Liver (tissue), 9 donors: ENCODE data around the gene ZER1. TPM values are rescaled to one million over a fixed set of nuclear protein-coding genes. Genes with fewer than 3 reads are reported as not detected.

Experiments used
- DNase-seq: peaks from one replicate; pipeline ENCODE4 v3.0.0-alpha.2; 2017; ENCODE audit warnings: low spot score
- H3K27ac ChIP-seq, 2 donors: one replicate each; pipeline ENCODE4 v1.7.0; 2013; ENCODE audit warnings: inconsistent platforms in 2 of 2, low read length in 2 of 2, control low read depth in 1 of 2, low read depth in 1 of 2, mild to moderate bottlenecking in 1 of 2
- H3K27me3 ChIP-seq, 4 donors: one replicate each; pipeline versions ENCODE4 v1.6.1 to v1.7.0; 2013; ENCODE audit warnings: low read length in 3 of 4, inconsistent platforms in 1 of 4, mild to moderate bottlenecking in 1 of 4, moderate library complexity in 1 of 4; ENCODE audit not compliant: control insufficient read depth in 4 of 4, insufficient read depth in 4 of 4
- H3K36me3 ChIP-seq, 4 donors: one replicate each; pipeline versions ENCODE4 v1.6.1 to v1.7.0; 2013; ENCODE audit warnings: low read length in 3 of 4, mild to moderate bottlenecking in 3 of 4, low read depth in 1 of 4, moderate library complexity in 1 of 4; ENCODE audit not compliant: control insufficient read depth in 4 of 4, insufficient read depth in 3 of 4
- H3K4me1 ChIP-seq, 4 donors: one replicate each; pipeline versions ENCODE4 v1.6.1 to v1.7.0; 2013; ENCODE audit warnings: low read length in 3 of 4, mild to moderate bottlenecking in 3 of 4, moderate library complexity in 1 of 4; ENCODE audit not compliant: control insufficient read depth in 4 of 4, insufficient read depth in 4 of 4
- H3K4me3 ChIP-seq, 3 donors: one replicate each; pipeline versions ENCODE4 v1.6.1 to v1.7.0; 2013; ENCODE audit warnings: low read length in 3 of 3, control low read depth in 1 of 3, low read depth in 1 of 3, mild to moderate bottlenecking in 1 of 3
- H3K9ac ChIP-seq, 2 donors: one replicate each; pipeline ENCODE4 v1.7.0; 2013; ENCODE audit warnings: low read length in 2 of 2, mild to moderate bottlenecking in 2 of 2, moderate library complexity in 2 of 2, control low read depth in 1 of 2, low read depth in 1 of 2
- H3K9me3 ChIP-seq, 4 donors: one replicate each; pipeline versions ENCODE4 v1.6.1 to v1.7.0; 2013; ENCODE audit warnings: low read length in 3 of 4; ENCODE audit not compliant: control insufficient read depth in 4 of 4
- FOXA1 ChIP-seq: IDR thresholded peaks from 2 replicates; pipeline ENCODE4 v1.6.1; 2016; ENCODE audit warnings: antibody characterized with exemption
- FOXA2 ChIP-seq: IDR thresholded peaks from 2 replicates; pipeline ENCODE4 v1.6.1; 2016; ENCODE audit warnings: antibody characterized with exemption
- GABPA ChIP-seq, 2 donors: IDR thresholded peaks in 1 of 2; conservative IDR thresholded peaks in 1 of 2; 2 replicates each; pipeline ENCODE4 v1.6.1; 2016; ENCODE audit warnings: antibody characterized with exemption in 2 of 2, mild to moderate bottlenecking in 1 of 2, moderate library complexity in 1 of 2
- HNF4A ChIP-seq, 2 donors: conservative IDR thresholded peaks; 2 replicates each; pipeline ENCODE4 v1.6.1; 2016; ENCODE audit warnings: antibody characterized with exemption in 2 of 2, mild to moderate bottlenecking in 2 of 2
- HNF4G ChIP-seq: IDR thresholded peaks from 2 replicates; pipeline ENCODE4 v1.6.1; 2016; ENCODE audit warnings: antibody characterized with exemption
- JUND ChIP-seq, 2 donors: IDR thresholded peaks; 2 replicates each; pipeline ENCODE4 v1.6.1; 2016; ENCODE audit warnings: antibody characterized with exemption in 2 of 2
- NR2F2 ChIP-seq: IDR thresholded peaks from 2 replicates; pipeline ENCODE4 v1.6.1; 2016; ENCODE audit warnings: antibody characterized with exemption
- RAD21 ChIP-seq, 2 donors: IDR thresholded peaks; 2 replicates each; pipeline ENCODE4 v1.6.1; 2016; ENCODE audit warnings: antibody characterized with exemption in 2 of 2, mild to moderate bottlenecking in 2 of 2
- RXRA ChIP-seq, 2 donors: IDR thresholded peaks; 2 replicates each; pipeline ENCODE4 v1.6.1; 2017 to 2018; ENCODE audit warnings: antibody characterized with exemption in 2 of 2, mild to moderate bottlenecking in 1 of 2
- SP1 ChIP-seq: IDR thresholded peaks from 2 replicates; pipeline ENCODE4 v1.6.1; 2018; ENCODE audit warnings: antibody characterized with exemption, mild to moderate bottlenecking
- TAF1 ChIP-seq: conservative IDR thresholded peaks from 2 replicates; pipeline ENCODE4 v1.6.1; 2016; ENCODE audit warnings: antibody characterized with exemption, mild to moderate bottlenecking
- YY1 ChIP-seq: IDR thresholded peaks from 2 replicates; pipeline ENCODE4 v1.6.1; 2016; ENCODE audit warnings: antibody characterized with exemption, mild to moderate bottlenecking
- WGBS: extraction: QIAGEN DNeasy Blood & Tissue Kit; methylation state at CpG from one replicate; pipeline ENCODE4 v1.1.7; 2013; 5-methylcytosine and 5-hydroxymethylcytosine counted together
- polyA plus RNA-seq, 2 donors: library from polyadenylated mRNA; stranded (reverse) in 1 of 2; unstranded in 1 of 2; fragments of 200-250 nt in 1 of 2; fragments of >200 nt in 1 of 2; fragmentation: Nextera tagmentation in 1 of 2; extraction: Ambion mirVana in 1 of 2; gene quantifications; one replicate each; pipeline versions ENCODE4 v1.2.1 to v1.2.3, GENCODE V29; 2013 to 2015
- total RNA-seq, 2 donors: library from RNA; depleted of rRNA; stranded (reverse); fragments of >200 nt; gene quantifications; one replicate each; pipeline ENCODE4 v1.2.3, GENCODE V29; 2014
- TF ChIP-seq, protein P1 (sequence below): IDR thresholded peaks from 2 replicates; pipeline ENCODE4 v1.6.1; 2016; ENCODE audit warnings: antibody characterized with exemption
- TF ChIP-seq, protein P2 (sequence below): IDR thresholded peaks from 2 replicates; pipeline ENCODE4 v1.6.1; 2016; ENCODE audit warnings: antibody characterized with exemption
- TF ChIP-seq, protein P3 (sequence below): IDR thresholded peaks from 2 replicates; pipeline ENCODE4 v1.6.1; 2016; ENCODE audit warnings: antibody characterized with exemption, mild to moderate bottlenecking
- donor health status: healthy.
- donor health status: healthy.
- donor health status: healthy.
- donor health status: healthy.
- donor health status: healthy.

Gene ZER1
- total and polyA plus RNA-seq, 4 donors, result 7.6 to 29.1 (median 15.8) TPM

DNA sequence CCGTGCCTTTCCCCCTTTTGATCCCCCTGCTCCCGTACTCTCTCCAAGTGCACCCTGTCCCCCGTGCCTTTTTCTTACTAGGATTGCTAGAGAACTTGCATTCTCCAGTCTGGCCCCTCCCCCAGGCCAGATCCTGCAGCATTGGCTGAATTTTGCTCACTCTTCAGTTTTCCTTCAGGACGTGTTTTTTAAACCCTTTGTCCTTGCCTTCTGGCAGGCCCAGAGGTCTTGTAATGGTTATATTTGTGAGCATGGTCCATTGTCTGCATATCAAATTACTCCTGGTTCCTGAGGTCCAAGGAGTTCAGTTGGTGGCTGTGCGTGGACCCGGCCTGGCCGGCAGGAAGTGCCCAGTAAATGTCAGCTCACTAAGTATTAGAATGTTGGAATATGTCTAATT, 15.9 kb upstream of the ZER1 start:
- Histone ChIP-seq H3K4me1 (peaks cover 3 to 26% (median 17%) of the 10 kb centered on the region in 4 donors), H3K9ac (peak overlapping the region; percentile 3 to 18), H3K36me3 (peaks cover 0 to 17% (median 5%) of the 10 kb centered on the region in 4 donors), H3K27ac (peak overlapping the region; percentile 80 to 88), H3K4me3 (peak overlapping the region; percentile 80 to 92 (median 90)), H3K27me3 (no peaks in the 10 kb centered on the region), H3K9me3 (no peaks in the 10 kb centered on the region)
- WGBS, result 1% methylated on average over 7 of the region's 7 CpGs
- no peak for DNase-seq
- TF ChIP-seq, protein P1, sequence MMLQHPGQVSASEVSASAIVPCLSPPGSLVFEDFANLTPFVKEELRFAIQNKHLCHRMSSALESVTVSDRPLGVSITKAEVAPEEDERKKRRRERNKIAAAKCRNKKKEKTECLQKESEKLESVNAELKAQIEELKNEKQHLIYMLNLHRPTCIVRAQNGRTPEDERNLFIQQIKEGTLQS, result no peak
- no peak for TF ChIP-seq FOXA2
- TF ChIP-seq, protein P2, sequence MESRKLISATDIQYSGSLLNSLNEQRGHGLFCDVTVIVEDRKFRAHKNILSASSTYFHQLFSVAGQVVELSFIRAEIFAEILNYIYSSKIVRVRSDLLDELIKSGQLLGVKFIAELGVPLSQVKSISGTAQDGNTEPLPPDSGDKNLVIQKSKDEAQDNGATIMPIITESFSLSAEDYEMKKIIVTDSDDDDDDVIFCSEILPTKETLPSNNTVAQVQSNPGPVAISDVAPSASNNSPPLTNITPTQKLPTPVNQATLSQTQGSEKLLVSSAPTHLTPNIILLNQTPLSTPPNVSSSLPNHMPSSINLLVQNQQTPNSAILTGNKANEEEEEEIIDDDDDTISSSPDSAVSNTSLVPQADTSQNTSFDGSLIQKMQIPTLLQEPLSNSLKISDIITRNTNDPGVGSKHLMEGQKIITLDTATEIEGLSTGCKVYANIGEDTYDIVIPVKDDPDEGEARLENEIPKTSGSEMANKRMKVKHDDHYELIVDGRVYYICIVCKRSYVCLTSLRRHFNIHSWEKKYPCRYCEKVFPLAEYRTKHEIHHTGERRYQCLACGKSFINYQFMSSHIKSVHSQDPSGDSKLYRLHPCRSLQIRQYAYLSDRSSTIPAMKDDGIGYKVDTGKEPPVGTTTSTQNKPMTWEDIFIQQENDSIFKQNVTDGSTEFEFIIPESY, result no peak
- no peak for TF ChIP-seq JUND (IDR thresholded peaks at IDR 0.05)
- no peak for TF ChIP-seq HNF4G
- no peak for TF ChIP-seq FOXA1
- no peak for TF ChIP-seq TAF1
- TF ChIP-seq, protein P3, sequence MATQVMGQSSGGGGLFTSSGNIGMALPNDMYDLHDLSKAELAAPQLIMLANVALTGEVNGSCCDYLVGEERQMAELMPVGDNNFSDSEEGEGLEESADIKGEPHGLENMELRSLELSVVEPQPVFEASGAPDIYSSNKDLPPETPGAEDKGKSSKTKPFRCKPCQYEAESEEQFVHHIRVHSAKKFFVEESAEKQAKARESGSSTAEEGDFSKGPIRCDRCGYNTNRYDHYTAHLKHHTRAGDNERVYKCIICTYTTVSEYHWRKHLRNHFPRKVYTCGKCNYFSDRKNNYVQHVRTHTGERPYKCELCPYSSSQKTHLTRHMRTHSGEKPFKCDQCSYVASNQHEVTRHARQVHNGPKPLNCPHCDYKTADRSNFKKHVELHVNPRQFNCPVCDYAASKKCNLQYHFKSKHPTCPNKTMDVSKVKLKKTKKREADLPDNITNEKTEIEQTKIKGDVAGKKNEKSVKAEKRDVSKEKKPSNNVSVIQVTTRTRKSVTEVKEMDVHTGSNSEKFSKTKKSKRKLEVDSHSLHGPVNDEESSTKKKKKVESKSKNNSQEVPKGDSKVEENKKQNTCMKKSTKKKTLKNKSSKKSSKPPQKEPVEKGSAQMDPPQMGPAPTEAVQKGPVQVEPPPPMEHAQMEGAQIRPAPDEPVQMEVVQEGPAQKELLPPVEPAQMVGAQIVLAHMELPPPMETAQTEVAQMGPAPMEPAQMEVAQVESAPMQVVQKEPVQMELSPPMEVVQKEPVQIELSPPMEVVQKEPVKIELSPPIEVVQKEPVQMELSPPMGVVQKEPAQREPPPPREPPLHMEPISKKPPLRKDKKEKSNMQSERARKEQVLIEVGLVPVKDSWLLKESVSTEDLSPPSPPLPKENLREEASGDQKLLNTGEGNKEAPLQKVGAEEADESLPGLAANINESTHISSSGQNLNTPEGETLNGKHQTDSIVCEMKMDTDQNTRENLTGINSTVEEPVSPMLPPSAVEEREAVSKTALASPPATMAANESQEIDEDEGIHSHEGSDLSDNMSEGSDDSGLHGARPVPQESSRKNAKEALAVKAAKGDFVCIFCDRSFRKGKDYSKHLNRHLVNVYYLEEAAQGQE, result no peak

DNA sequence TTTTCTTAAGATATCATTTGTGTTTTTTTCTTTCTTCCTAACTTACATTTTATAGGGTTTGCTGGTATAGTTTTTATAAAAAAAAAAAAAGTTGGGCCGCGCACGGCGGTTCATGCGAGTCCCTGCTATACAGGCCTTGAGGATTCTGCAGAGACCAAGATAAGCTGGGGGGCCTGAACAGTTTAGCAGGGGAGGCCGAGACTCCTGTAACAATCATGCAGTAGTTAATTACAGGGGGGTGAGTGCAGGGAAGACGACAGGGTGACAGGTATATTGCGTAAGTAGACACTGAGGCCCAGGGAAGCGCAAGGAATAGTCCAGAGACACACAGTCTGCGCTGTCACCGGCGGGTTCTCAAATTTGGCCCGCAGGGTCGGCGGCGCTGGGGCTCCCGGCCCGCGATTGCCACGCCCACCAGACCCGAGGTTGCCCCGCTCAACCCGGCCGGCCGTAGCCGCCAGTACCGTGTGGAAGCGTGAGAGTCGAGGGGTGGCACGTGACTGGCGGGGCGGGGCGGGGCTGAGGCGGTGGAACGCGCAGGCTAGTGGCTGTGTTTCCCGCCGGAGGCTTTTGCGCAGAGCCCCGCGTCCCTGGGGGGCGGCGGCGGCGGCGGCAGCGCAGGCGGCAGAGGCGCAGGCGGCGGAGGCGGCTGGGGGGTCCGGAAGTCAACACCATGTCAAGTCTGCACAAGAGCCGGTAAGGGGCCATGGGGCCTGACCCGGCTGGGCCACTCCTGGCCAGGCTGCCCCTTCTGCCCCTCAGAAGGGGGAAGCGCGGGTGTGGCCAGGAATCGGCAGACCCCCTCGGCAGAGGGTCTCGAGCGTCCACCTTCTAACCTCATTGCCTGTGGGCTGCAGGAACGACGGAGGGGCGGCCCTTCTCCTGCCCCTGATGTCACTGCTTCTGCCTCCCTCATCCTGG, 15.2 kb upstream of the ZER1 start, which contains the start of gene TBC1D13:
Gene TBC1D13 (plus strand): TSS at position 573 of the 921 bp plus-strand sequence. CDS start 101 bp downstream, at position 674.
- H3K9ac ChIP-seq, result peak within 1 kb of the TSS; percentile 45 to 84
- peaks cover 0 to 13% (median 3%) of the 10 kb centered on the region in 4 donors for H3K36me3 ChIP-seq
- TF ChIP-seq JUND (IDR thresholded peaks at IDR 0.05) (no peak), RXRA (IDR thresholded peaks at IDR 0.05) (peak in 1 of 2 donors; percentile 14), RAD21 (IDR thresholded peaks at IDR 0.05) (peak; percentile 27 to 46), TAF1 (no peak), NR2F2 (no peak), HNF4A (conservative IDR thresholded peaks at IDR 0.05) (no peak), GABPA (IDR thresholded peaks at IDR 0.05 in 1 of 2, conservative IDR thresholded peaks at IDR 0.05 in 1 of 2) (peak; percentile 42 to 74), YY1 (peak; percentile 36), SP1 (peak; percentile 34)
- H3K27me3 ChIP-seq, result no peaks in the 10 kb centered on the region
- WGBS, result 8% methylated on average over 64 of the region's 64 CpGs
- H3K4me1 ChIP-seq, result peaks cover 3 to 19% (median 13%) of the 10 kb centered on the region in 4 donors
- peak within 1 kb of the TSS; percentile 80 to 88 for H3K27ac ChIP-seq
- H3K9me3 ChIP-seq, result no peaks in the 10 kb centered on the region
- peak within 1 kb of the TSS; percentile 80 to 92 (median 90) for H3K4me3 ChIP-seq
- DNase-seq, result peak; percentile 93
